HCT116 (cell line): ENCODE results near the gene PLCB1. TPM values are rescaled to one million over a fixed set of nuclear protein-coding genes. Genes with fewer than 3 reads are reported as not detected.
A peak's percentile ranks its signal among the peaks of the same experiment; 100 is the strongest.

Experiments
- ATAC-seq: fragments of 200-7000 bp; cut with Tn5 transposase; 2 replicates; pipeline ENCODE4 v1.9.1; 2020; ENCODE audit warnings: mild to moderate bottlenecking, moderate library complexity
- BruUV-seq: library from RNA; stranded (reverse); fragments of 400-500 nt; replicated peaks from 2 replicates; lab custom pipeline; 2021; lab: Mats Ljungman, UMichigan
- CTCF ChIA-PET: fragments of 300-600 bp; sonication (Branson Sonifier 250); formaldehyde crosslinking; loops from one replicate; lab custom pipeline; 2021; ENCODE audit warnings: antibody characterized with exemption; lab: Charles Lee
- POLR2A ChIA-PET: fragments of 300-600, 350-600 bp; sonication (Branson Sonifier 250); formaldehyde crosslinking; loops from one replicate; lab custom pipeline; 2021; ENCODE audit warnings: antibody characterized with exemption; lab: Charles Lee
- RAD21 ChIA-PET, 2 experiments: fragments of 300-600 bp; sonication (Branson Sonifier 250); formaldehyde crosslinking; loops; one replicate each; lab custom pipeline; 2023; ENCODE audit warnings: low total read pairs in 2 of 2; ENCODE audit not compliant: uncharacterized antibody in 2 of 2, unreplicated experiment in 2 of 2, low non-redundant PET in 1 of 2; lab: Charles Lee
- DNase-seq: peaks from one replicate; pipeline ENCODE4 v3.0.0-alpha.2; 2010; ENCODE audit warnings: low read depth, low spot score
- H2AFZ ChIP-seq: fragments of 200-600 bp; shearing (Covaris generic), sonication (generic); 2 replicates; pipeline ENCODE4 v1.6.1; 2017; ENCODE audit warnings: low read depth, mixed run types, mixed read lengths, antibody characterized with exemption, low read length; ENCODE audit not compliant: poor library complexity, severe bottlenecking
- H3K27ac ChIP-seq: 2 replicates; pipeline ENCODE4 v1.5.1; 2012; ENCODE audit warnings: low read depth, low read length
- H3K27me3 ChIP-seq: fragments of 200-600 bp; sonication (generic); 2 replicates; pipeline ENCODE4 v1.6.1; 2016; ENCODE audit warnings: mixed run types, low read length, mixed read lengths; ENCODE audit not compliant: insufficient read depth
- H3K36me3 ChIP-seq, 2 experiments: fragments of 200-500 bp in 1 of 2; fragments of 200-600 bp in 1 of 2; sonication (Bioruptor generic) in 1 of 2; sonication (generic) in 1 of 2; 2 replicates each; pipeline versions ENCODE4 v1.5.1 to v1.6.1; 2014 to 2016; ENCODE audit warnings: low read length in 2 of 2, inconsistent platforms in 1 of 2, mixed read lengths in 1 of 2, mixed run types in 1 of 2; ENCODE audit not compliant: insufficient read depth in 2 of 2, control insufficient read depth in 1 of 2
- H3K4me1 ChIP-seq, 2 experiments: fragments of 200-600 bp in 1 of 2; sonication (generic) in 1 of 2; 2 replicates each; pipeline versions ENCODE4 v1.5.1 to v1.6.1; 2012 to 2017; ENCODE audit warnings: low read length in 2 of 2, inconsistent platforms in 1 of 2, mild to moderate bottlenecking in 1 of 2, mixed read lengths in 1 of 2, mixed run types in 1 of 2, moderate library complexity in 1 of 2; ENCODE audit not compliant: insufficient read depth in 2 of 2, control insufficient read depth in 1 of 2
- H3K4me2 ChIP-seq: fragments of 200-600 bp; sonication (generic); 2 replicates; pipeline ENCODE4 v1.6.1; 2017; ENCODE audit warnings: mixed run types, low read length, mixed read lengths
- H3K4me3 ChIP-seq, 2 experiments: fragments of 200-600 bp in 1 of 2; sonication (generic) in 1 of 2; replicated peaks in 1 of 2; 2 replicates each; pipeline ENCODE4 v1.5.1; 2011 to 2016; ENCODE audit warnings: low read length in 2 of 2, control low read depth in 1 of 2, low read depth in 1 of 2, mild to moderate bottlenecking in 1 of 2, mixed read lengths in 1 of 2, mixed run types in 1 of 2
- H3K79me2 ChIP-seq: fragments of 200-600 bp; sonication (generic); 2 replicates; pipeline ENCODE4 v1.6.1; 2017; ENCODE audit warnings: mild to moderate bottlenecking, mixed run types, low read length, moderate library complexity, mixed read lengths; ENCODE audit not compliant: insufficient read depth
- H3K9ac ChIP-seq: fragments of 200-600 bp; sonication (generic); 2 replicates; pipeline ENCODE4 v1.6.1; 2016; ENCODE audit warnings: low read length, mixed read lengths
- H3K9me2 ChIP-seq: fragments of 200-600 bp; sonication (generic), shearing (Covaris generic); 2 replicates; pipeline ENCODE4 v1.6.1; 2017; ENCODE audit warnings: mixed run types, mild to moderate bottlenecking, moderate library complexity; ENCODE audit not compliant: insufficient read depth
- H3K9me3 ChIP-seq, 2 experiments: fragments of 200-500 bp in 1 of 2; fragments of 200-600 bp in 1 of 2; sonication (Bioruptor generic) in 1 of 2; sonication (generic) in 1 of 2; 2 replicates each; pipeline ENCODE4 v1.6.1; 2014 to 2017; ENCODE audit warnings: low read length in 2 of 2, mixed read lengths in 2 of 2, inconsistent platforms in 1 of 2, low read depth in 1 of 2, mild to moderate bottlenecking in 1 of 2, mixed run types in 1 of 2, moderate library complexity in 1 of 2; ENCODE audit not compliant: control insufficient read depth in 1 of 2, insufficient read depth in 1 of 2
- H4K20me1 ChIP-seq: fragments of 200-600 bp; sonication (generic), shearing (Covaris generic); 2 replicates; pipeline ENCODE4 v1.6.1; 2017; ENCODE audit warnings: mixed run types, mild to moderate bottlenecking, moderate library complexity; ENCODE audit not compliant: insufficient read depth
- CBX3 ChIP-seq: IDR thresholded peaks from 2 replicates; pipeline ENCODE4 v1.6.1; 2012; ENCODE audit warnings: low read depth
- POLR2A ChIP-seq: IDR thresholded peaks from 2 replicates; pipeline ENCODE4 v1.7.0; 2011; ENCODE audit warnings: borderline replicate concordance; ENCODE audit not compliant: insufficient read depth, insufficient read length; ENCODE audit errors: extremely low read depth
- RAD21 ChIP-seq: IDR thresholded peaks from 2 replicates; pipeline ENCODE4 v1.6.1; 2012; ENCODE audit warnings: low read depth, mild to moderate bottlenecking
- SIN3A ChIP-seq: IDR thresholded peaks from 2 replicates; pipeline ENCODE4 v1.6.1; 2012; ENCODE audit warnings: low read depth
- TCF7L2 ChIP-seq: IDR thresholded peaks from 2 replicates; pipeline ENCODE4 v1.7.0; 2011; ENCODE audit warnings: borderline replicate concordance, inconsistent platforms; ENCODE audit not compliant: insufficient read depth, insufficient read length; ENCODE audit errors: extremely low read depth
- ZNF274 ChIP-seq: fragments of 200-500 bp; sonication (Bioruptor generic); IDR thresholded peaks from 2 replicates; pipeline ENCODE4 v1.6.1; 2014; ENCODE audit warnings: mild to moderate bottlenecking, low read depth, low read length, inconsistent platforms
- intact Hi-C: fragments of 100-400 bp; cut with micrococcal nuclease; formaldehyde crosslinking; loops from 2 replicates; pipeline ENCODE4 v1.10.0; 2022
- total RNA-seq: library from RNA; stranded (reverse); gene quantifications from one replicate; pipeline ENCODE4 v1.2.1, GENCODE V29; 2021; ENCODE audit not compliant: unreplicated experiment
- TF ChIP-seq, protein P1 (sequence below), 3 experiments: fragments of 200-600 bp in 1 of 3; sonication (generic) in 1 of 3; IDR thresholded peaks in 2 of 3; conservative IDR thresholded peaks in 1 of 3; 2 replicates each; pipeline ENCODE4 v1.5.1; 2012 to 2017; ENCODE audit warnings: low read depth in 2 of 3, low read length in 2 of 3, antibody characterized with exemption in 1 of 3, borderline replicate concordance in 1 of 3, control low read depth in 1 of 3, mild to moderate bottlenecking in 1 of 3, mixed read lengths in 1 of 3, mixed run types in 1 of 3, moderate library complexity in 1 of 3; ENCODE audit not compliant: insufficient read depth in 1 of 3
- TF ChIP-seq, protein P2 (sequence below): IDR thresholded peaks from 2 replicates; pipeline ENCODE4 v1.6.1; 2012
- TF ChIP-seq, protein P3 (sequence below): IDR thresholded peaks from 2 replicates; pipeline ENCODE4 v1.6.1; 2011; ENCODE audit warnings: mild to moderate bottlenecking, low read length, moderate library complexity; ENCODE audit not compliant: insufficient replicate concordance; ENCODE audit errors: extremely low read depth

The PLCB1 gene
- total RNA-seq, 1 experiment from 2014 or later, result 15.8 TPM

DNA sequence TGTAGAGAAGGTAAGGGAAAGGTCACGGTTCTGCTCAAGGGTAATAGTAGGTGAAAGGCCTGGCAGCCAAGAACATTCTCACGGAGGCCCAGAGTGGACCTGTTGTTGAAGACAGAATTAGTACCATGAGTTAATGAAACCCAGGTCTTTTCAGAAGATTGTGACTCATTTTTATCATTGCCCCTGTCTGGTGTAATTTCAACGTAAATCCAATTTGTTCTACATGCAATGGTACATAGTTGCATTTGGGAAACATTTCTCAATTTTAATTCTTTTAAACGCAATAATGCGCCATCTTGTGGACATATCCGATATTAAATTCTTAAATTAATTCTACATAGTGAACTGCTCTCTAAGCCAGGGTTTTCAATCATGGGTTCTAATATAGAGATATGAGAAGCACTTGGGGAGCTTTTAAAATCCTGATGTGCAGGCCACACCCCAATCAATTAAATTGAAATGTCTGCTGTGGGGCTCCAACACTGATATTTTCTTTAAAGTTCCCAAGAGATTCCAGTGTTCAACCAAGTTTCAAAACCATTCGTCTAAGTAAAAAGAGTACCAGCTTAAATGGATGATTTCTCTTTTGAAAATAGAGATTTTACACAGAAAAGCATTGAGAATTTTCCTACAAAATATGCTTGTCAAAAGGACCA lies 257.4 kb downstream of the PLCB1 start:
- no peak overlapping the region for H2AFZ ChIP-seq
- H4K20me1 ChIP-seq, result no peaks in the 10 kb centered on the region
- CTCF ChIA-PET, result interaction anchor here (0.8 to 2.1 kb wide), 7 partner anchors 9 to 453 kb away, joined by 3 to 11 read pairs (median 4); no protein-coding TSS in a partner anchor
- ATAC-seq (peak; percentile 55), DNase-seq (peak; percentile 23)
- no peaks in the 10 kb centered on the region for H3K9me3 ChIP-seq
- intact Hi-C loops, result loop anchor here (1.0 to 5.0 kb wide), 3 partner anchors 259 to 346 kb away; no protein-coding TSS in a partner anchor
- no peaks in the 10 kb centered on the region for H3K27me3 ChIP-seq
- H3K4me2 ChIP-seq, result no peak overlapping the region
- POLR2A ChIA-PET, result no interaction called here
- no peaks in the 10 kb centered on the region for H3K9me2 ChIP-seq
- TF ChIP-seq, protein P1, sequence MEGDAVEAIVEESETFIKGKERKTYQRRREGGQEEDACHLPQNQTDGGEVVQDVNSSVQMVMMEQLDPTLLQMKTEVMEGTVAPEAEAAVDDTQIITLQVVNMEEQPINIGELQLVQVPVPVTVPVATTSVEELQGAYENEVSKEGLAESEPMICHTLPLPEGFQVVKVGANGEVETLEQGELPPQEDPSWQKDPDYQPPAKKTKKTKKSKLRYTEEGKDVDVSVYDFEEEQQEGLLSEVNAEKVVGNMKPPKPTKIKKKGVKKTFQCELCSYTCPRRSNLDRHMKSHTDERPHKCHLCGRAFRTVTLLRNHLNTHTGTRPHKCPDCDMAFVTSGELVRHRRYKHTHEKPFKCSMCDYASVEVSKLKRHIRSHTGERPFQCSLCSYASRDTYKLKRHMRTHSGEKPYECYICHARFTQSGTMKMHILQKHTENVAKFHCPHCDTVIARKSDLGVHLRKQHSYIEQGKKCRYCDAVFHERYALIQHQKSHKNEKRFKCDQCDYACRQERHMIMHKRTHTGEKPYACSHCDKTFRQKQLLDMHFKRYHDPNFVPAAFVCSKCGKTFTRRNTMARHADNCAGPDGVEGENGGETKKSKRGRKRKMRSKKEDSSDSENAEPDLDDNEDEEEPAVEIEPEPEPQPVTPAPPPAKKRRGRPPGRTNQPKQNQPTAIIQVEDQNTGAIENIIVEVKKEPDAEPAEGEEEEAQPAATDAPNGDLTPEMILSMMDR (IDR thresholded peaks at IDR 0.05 in 2 of 3, conservative IDR thresholded peaks at IDR 0.05 in 1 of 3; ENCODE audit: borderline replicate concordance in 1 of 3, insufficient read depth in 1 of 3, low read depth in 2 of 3, low read length in 2 of 3), result peak in 2 of 3 experiments; percentile 33 to 64; a peak in 3 of 6 replicates
- TF ChIP-seq POLR2A (no peak), RAD21 (peak; percentile 37), SIN3A (no peak)
- TF ChIP-seq, protein P2, sequence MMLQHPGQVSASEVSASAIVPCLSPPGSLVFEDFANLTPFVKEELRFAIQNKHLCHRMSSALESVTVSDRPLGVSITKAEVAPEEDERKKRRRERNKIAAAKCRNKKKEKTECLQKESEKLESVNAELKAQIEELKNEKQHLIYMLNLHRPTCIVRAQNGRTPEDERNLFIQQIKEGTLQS, result no peak
- H3K79me2 ChIP-seq, result no peaks in the 10 kb centered on the region
- no peak overlapping the region for H3K4me3 ChIP-seq
- H3K36me3 ChIP-seq, result no peaks in the 10 kb centered on the region
- no peak overlapping the region for H3K9ac ChIP-seq
- no TSS peak for BruUV-seq
- no peaks in the 10 kb centered on the region for H3K4me1 ChIP-seq
- RAD21 ChIA-PET, result no interaction called here
- H3K27ac ChIP-seq, result no peak overlapping the region

DNA sequence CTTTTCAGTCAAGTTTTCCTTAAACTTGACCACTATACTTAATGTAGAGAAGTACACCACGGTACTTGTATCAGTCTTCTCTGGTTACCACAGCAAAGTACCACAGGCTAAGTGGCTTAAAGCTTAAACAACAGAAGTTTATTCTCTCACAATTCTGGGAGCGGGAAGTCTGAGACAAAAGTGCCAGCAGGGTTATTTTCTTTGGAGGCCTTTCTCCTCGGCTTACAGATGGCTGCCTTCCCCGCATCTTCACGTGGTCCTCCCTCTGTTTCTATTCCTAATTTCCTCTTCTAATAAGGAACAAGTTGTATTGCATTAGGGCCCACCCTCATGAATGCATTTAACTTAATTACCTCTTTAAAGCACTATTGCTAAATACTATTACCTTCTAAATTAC lies 258.0 kb downstream of the PLCB1 start:
- Histone ChIP-seq H3K27ac (no peak overlapping the region), H2AFZ (no peak overlapping the region), H3K4me3 (no peak overlapping the region), H3K4me1 (no peaks in the 10 kb centered on the region), H3K79me2 (no peaks in the 10 kb centered on the region), H3K9me3 (no peaks in the 10 kb centered on the region), H3K36me3 (no peaks in the 10 kb centered on the region), H3K4me2 (no peak overlapping the region), H3K9ac (no peak overlapping the region), H3K9me2 (no peaks in the 10 kb centered on the region), H4K20me1 (no peaks in the 10 kb centered on the region), H3K27me3 (no peaks in the 10 kb centered on the region)
- no TSS peak for BruUV-seq
- CTCF ChIA-PET, result interaction anchor here (0.8 to 2.1 kb wide), 6 partner anchors 9 to 454 kb away, joined by 3 to 11 read pairs (median 4); no protein-coding TSS in a partner anchor
- POLR2A ChIA-PET, result no interaction called here
- intact Hi-C loops, result loop anchor here (5.0 kb wide), 1 partner anchor 332 kb away; no protein-coding TSS in a partner anchor
- DNase-seq, result no peak
- RAD21 ChIA-PET, result no interaction called here
- ATAC-seq, result no peak
- TF ChIP-seq ZNF274 (no peak), CBX3 (no peak), TCF7L2 (no peak)
- TF ChIP-seq, protein P1 (IDR thresholded peaks at IDR 0.05 in 2 of 3, conservative IDR thresholded peaks at IDR 0.05 in 1 of 3; ENCODE audit: borderline replicate concordance in 1 of 3, insufficient read depth in 1 of 3, low read depth in 2 of 3, low read length in 2 of 3), result no peak
- TF ChIP-seq, protein P3, sequence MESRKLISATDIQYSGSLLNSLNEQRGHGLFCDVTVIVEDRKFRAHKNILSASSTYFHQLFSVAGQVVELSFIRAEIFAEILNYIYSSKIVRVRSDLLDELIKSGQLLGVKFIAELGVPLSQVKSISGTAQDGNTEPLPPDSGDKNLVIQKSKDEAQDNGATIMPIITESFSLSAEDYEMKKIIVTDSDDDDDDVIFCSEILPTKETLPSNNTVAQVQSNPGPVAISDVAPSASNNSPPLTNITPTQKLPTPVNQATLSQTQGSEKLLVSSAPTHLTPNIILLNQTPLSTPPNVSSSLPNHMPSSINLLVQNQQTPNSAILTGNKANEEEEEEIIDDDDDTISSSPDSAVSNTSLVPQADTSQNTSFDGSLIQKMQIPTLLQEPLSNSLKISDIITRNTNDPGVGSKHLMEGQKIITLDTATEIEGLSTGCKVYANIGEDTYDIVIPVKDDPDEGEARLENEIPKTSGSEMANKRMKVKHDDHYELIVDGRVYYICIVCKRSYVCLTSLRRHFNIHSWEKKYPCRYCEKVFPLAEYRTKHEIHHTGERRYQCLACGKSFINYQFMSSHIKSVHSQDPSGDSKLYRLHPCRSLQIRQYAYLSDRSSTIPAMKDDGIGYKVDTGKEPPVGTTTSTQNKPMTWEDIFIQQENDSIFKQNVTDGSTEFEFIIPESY, result no peak
